Peyer's patch (tissue), 4 donors: ENCODE measurements around the gene DPYD. TPM values are rescaled to one million over a fixed set of nuclear protein-coding genes. Genes with fewer than 3 reads are reported as not detected.

Experiments used
- DNase-seq, 3 donors: peaks; one replicate each; pipeline ENCODE4 v3.0.0-alpha.2; 2017 to 2019
- H3K27ac ChIP-seq, 4 donors: fragments of 200-600 bp; sonication (generic); one replicate each; pipeline ENCODE4 v1.5.1; 2016 to 2019
- H3K27me3 ChIP-seq, 2 donors: fragments of 200-600 bp; sonication (generic); one replicate each; pipeline ENCODE4 v1.5.1; 2019
- H3K36me3 ChIP-seq, 3 donors: fragments of 200-600 bp; sonication (generic); one replicate each; pipeline ENCODE4 v1.5.1; 2016 to 2019
- H3K4me1 ChIP-seq, 4 donors: fragments of 200-600 bp; sonication (generic); one replicate each; pipeline ENCODE4 v1.5.1; 2016 to 2019
- H3K4me3 ChIP-seq, 4 donors: fragments of 200-600 bp; sonication (generic); 1 replicate in 3 of 4; 2 replicates in 1 of 4; pipeline ENCODE4 v1.5.1; 2016 to 2019; ENCODE audit warnings: mild to moderate bottlenecking in 1 of 4
- H3K9me3 ChIP-seq, 4 donors: fragments of 200-600 bp; sonication (generic); one replicate each; pipeline ENCODE4 v1.5.1; 2016 to 2019; ENCODE audit warnings: mild to moderate bottlenecking in 1 of 4
- CTCF ChIP-seq, 6 experiments: fragments of 450-650 bp in 4 of 6; fragments of 200-600 bp in 2 of 6; sonication (generic) in 1 of 6; IDR thresholded peaks; one replicate each; pipeline ENCODE4 v1.5.1; 2017 to 2019; ENCODE audit warnings: antibody characterized with exemption in 6 of 6, mild to moderate bottlenecking in 3 of 6, moderate library complexity in 1 of 6
- POLR2A ChIP-seq, 2 donors: fragments of 450-650 bp; IDR thresholded peaks; one replicate each; pipeline ENCODE4 v1.5.1; 2017; ENCODE audit warnings: antibody characterized with exemption in 2 of 2, mild to moderate bottlenecking in 2 of 2, moderate library complexity in 2 of 2
- total RNA-seq, 4 donors: library from RNA; depleted of rRNA; stranded (reverse); fragments of >200 nt; gene quantifications; one replicate each; pipeline ENCODE4 v1.1.0, GENCODE V29; 2016

The DPYD gene
- total RNA-seq, 4 donors from 2014 or later = 30.8 to 39.7 (median 36.4) TPM

- Histone ChIP-seq H3K36me3 (no peaks in the 10 kb centered on the region), H3K9me3 (no peaks in the 10 kb centered on the region), H3K4me1 (no peaks in the 10 kb centered on the region), H3K27ac (no peak overlapping the region), H3K4me3 (no peak overlapping the region), H3K27me3 (no peaks in the 10 kb centered on the region)
- TF ChIP-seq CTCF (IDR thresholded peaks at IDR 0.05) (no peak), POLR2A (IDR thresholded peaks at IDR 0.05) (no peak)
- DNase-seq = no peak
Measured at GRCh38 chr1:97744977-97745376, 175.9 kb downstream of the DPYD start.

GRCh38 chr1:97743129-97743528 is 177.7 kb downstream of the DPYD start:
- H3K36me3 ChIP-seq = no peaks in the 10 kb centered on the region
- TF ChIP-seq CTCF (IDR thresholded peaks at IDR 0.05) (no peak), POLR2A (IDR thresholded peaks at IDR 0.05) (no peak)
- H3K4me1 ChIP-seq = no peaks in the 10 kb centered on the region
- H3K27ac ChIP-seq = no peak overlapping the region
- no peak overlapping the region for H3K4me3 ChIP-seq
- no peak for DNase-seq
- H3K27me3 ChIP-seq = no peaks in the 10 kb centered on the region
- no peaks in the 10 kb centered on the region for H3K9me3 ChIP-seq

GRCh38 chr1:97740891-97741290 is 179.9 kb downstream of the DPYD start:
- H3K27me3 ChIP-seq = no peaks in the 10 kb centered on the region
- no peak for DNase-seq
- no peaks in the 10 kb centered on the region for H3K36me3 ChIP-seq
- H3K4me1 ChIP-seq = no peaks in the 10 kb centered on the region
- H3K4me3 ChIP-seq = no peak overlapping the region
- no peak for TF ChIP-seq CTCF (IDR thresholded peaks at IDR 0.05)
- TF ChIP-seq POLR2A (IDR thresholded peaks at IDR 0.05) = no peak
- no peaks in the 10 kb centered on the region for H3K9me3 ChIP-seq
- no peak overlapping the region for H3K27ac ChIP-seq

GRCh38 chr1:97739596-97740103 is 181.2 kb downstream of the DPYD start:
- Histone ChIP-seq H3K36me3 (no peaks in the 10 kb centered on the region), H3K4me1 (no peaks in the 10 kb centered on the region), H3K27ac (no peak overlapping the region), H3K27me3 (no peaks in the 10 kb centered on the region), H3K9me3 (no peaks in the 10 kb centered on the region), H3K4me3 (no peak overlapping the region)
- TF ChIP-seq POLR2A (IDR thresholded peaks at IDR 0.05) (no peak), CTCF (IDR thresholded peaks at IDR 0.05) (no peak)
- no peak for DNase-seq

GRCh38 chr1:97738270-97738669 is 182.6 kb downstream of the DPYD start:
- Histone ChIP-seq H3K27me3 (no peaks in the 10 kb centered on the region), H3K4me1 (no peaks in the 10 kb centered on the region), H3K36me3 (no peaks in the 10 kb centered on the region), H3K27ac (no peak overlapping the region), H3K9me3 (no peaks in the 10 kb centered on the region), H3K4me3 (no peak overlapping the region)
- TF ChIP-seq CTCF (IDR thresholded peaks at IDR 0.05) (no peak), POLR2A (IDR thresholded peaks at IDR 0.05) (no peak)
- DNase-seq = no peak

- no peaks in the 10 kb centered on the region for H3K27me3 ChIP-seq
Measured at GRCh38 chr1:97730271-97730670, 190.6 kb downstream of the DPYD start.

More at GRCh38 chr1:97730271-97730670, 190.6 kb downstream of the DPYD start:
- Histone ChIP-seq H3K4me3 (no peak overlapping the region), H3K4me1 (no peaks in the 10 kb centered on the region), H3K36me3 (no peaks in the 10 kb centered on the region), H3K27ac (no peak overlapping the region), H3K9me3 (no peaks in the 10 kb centered on the region)
- DNase-seq = no peak
- TF ChIP-seq CTCF (IDR thresholded peaks at IDR 0.05) = no peak
